GM15510 (cell line): ENCODE data around the gene MAP7.

Source experiments
- POLR2A ChIP-seq: IDR thresholded peaks from 3 replicates; pipeline ENCODE4 v1.6.1; 2011; ENCODE audit warnings: borderline replicate concordance; ENCODE audit not compliant: insufficient read length; ENCODE audit errors: extremely low read depth

MAP7 gene

DNA sequence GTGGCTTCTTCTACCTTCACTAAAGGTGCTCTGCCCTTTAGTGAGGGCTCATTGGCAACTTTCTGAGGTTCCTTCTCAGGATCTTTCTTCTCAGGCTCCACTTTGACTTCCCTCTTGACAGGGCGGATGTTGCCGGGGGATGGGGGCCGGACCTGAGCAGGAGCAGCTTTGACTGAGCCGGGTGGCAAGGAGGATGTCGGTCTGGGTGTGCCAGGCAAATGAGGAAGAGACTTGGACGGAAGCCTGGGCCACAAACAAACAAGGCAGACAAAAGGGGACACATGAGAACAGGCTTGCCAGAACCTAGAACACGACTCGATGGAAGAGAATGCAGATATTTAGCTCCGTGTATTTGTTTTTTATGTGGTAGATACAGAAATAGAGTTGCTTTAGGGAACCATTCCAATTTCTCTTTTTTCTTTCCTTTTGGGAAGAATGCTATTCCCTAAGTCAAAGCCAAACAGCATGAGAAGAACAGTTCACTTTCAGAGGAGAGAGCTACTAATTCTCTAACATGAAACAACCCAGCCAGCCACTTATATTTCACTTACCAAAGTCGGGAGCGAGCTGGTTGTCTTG lies 184.4 kb downstream of the MAP7 start:
- TF ChIP-seq POLR2A: no peak

DNA sequence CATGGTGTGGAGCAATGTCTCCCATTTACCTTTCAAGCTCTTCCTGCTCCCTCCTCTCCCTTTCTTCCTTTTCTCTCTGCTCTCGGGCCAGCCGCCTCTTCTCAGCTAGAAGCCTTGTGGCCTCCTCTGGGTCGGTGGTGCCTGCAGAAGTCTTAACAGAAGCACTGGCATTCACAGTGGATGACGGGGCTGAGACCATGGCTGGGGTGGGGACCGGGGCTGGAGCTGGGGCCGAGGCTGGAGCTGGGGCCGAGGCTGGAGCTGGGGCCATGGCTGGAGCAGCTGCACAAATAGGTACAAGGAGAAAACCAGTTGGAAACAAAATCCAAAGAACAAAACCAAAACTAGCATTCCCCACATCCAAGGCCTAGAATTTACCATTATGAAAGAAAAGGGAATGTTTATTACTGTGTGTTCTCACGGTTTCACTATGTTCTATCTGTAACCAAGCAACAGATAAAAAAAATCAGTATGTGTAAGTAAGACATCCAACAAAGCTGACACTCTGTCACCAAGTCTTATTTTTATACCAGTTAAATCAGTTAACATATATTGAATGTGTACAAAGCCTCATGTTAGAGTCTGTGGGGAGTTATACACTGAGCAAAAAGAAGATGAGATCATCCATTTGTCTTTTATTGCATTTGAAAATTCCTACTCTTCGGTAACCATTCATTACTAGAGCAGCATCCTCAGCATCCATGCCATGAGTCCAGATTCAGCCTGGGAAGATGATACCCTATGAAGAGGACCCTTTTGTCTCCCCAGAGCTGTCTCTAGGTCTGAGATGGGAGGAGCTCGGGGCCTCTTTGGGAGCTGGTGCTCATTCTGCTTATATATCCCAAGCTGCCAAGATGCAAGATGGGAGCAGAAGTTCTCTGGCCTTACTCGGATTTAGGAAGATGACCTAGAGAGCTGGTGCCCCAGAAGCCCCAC lies 187.5 kb downstream of the MAP7 start:
- TF ChIP-seq POLR2A: no peak

DNA sequence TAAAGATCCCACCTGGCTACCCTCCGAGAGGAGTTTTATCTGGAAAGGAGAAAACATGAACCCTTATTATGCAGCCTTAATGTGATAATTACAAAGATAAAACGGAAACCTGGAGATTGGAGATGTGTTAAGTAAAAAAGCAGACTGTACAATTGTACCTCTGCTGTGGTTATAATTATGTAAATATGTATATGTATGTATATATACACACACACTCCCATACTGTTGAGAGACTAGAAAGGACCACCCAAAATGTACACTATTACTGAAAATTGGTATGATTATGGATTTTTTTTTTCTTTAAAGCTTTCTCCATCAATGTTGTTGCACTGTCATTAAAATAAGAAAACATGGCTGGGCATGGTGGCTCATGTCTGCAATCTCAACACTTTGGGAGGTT lies 188.4 kb downstream of the MAP7 start:
- no peak for TF ChIP-seq POLR2A

DNA sequence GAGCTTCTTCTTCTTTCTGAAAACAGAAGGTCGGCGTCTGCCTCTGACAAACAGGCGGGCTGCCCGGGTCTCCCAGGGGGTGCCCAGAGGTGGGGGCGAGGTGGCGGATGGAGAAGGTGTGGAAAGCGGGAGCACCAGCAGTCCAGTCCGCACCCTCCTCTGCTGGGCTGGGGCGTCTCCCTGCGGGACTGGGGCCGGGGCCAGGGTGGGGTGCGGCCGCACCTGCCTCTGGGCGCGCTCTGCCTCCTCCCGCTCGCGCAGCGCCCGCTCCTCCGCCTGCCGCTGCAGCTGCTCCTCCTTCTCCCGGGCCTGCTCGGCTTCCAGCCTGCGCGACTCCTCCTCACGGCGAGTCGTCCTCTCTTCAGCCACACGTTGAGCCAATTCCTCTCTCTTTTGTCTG lies 189.4 kb downstream of the MAP7 start:
- TF ChIP-seq POLR2A: no peak

DNA sequence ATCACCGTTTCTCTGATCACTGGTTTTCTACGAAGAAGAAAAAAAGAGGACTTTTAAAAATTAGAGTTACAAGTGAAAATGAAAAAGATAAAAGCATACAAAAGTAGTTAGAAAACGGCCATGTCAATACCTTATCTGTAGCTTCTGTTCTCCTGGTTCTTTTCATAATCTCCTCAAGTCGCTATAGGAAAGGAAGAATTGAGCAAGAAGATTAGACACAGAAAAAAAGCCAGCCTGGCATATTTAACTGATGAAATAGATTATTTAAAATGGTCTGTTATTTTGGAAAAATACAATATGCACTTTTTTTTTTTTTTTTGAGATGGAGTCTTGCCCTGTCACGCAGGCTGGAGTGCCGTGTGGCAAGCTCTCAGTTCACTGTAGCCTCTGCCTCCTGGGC lies 190.4 kb downstream of the MAP7 start:
- no peak for TF ChIP-seq POLR2A

DNA sequence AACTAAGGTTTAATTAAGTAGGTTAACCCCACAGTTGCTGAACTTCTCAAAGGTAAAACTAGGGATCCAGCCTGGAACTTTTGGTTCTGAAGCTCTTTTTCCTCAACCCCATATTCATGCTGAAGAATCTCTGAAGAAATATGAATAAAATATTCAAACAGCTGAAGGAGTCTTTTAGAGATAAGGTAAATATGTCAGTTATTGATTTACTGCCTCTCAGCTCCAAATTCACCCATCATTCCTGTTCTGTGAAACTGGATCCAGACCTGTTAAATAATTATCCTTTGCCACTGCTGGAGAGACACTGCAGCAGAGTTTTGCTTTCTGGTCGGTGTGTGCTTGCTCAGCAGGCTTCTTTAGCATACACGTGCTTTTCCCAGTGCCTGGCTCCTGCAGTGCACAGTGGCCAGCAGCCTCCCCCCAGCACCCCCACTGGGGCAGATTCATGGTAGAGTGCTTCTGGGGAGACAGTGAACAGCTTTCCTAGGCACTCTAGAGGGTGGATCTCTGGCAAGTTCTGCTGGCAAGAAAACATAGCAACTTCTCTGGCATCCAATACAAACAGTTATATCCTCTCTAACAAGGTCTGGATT lies 198.6 kb downstream of the MAP7 start:
- no peak for TF ChIP-seq POLR2A

DNA sequence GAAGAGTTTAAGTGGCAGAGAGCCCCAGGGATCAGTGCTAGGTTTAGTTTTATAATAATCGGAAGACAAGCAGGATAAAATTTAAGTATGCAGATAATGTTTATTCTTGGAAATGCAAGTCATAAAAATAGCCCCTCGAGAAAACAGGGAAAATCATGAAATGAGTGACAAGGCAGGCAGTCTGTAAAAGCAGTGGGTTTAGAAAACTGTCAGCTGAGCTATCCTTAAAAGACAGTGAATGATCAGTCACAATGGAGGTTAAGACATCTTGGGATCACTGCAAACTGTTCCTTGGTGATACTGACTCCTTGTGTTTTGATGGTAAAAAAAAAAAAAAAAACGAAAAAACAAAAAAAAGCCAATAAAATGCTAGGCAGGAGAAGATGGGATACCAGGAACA lies 199.3 kb downstream of the MAP7 start:
- TF ChIP-seq POLR2A: no peak

DNA sequence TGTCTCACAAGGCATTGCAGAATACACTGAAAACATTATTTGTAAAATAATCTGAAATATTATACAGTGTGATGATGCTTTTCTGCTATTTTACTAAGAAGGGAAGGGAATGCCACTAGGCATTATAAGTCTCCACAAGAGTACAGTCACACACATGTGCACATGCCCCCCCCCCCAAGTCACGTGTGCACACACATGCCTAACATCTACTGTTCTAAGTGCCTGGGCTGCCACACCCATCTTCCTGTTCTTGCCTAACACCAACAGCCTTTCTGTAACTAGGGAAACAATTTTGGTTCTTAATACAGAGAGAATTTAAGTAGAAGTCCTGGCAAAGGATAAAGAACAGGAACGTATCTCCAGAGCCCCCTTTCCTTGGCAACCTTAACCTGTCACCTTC lies 202.4 kb downstream of the MAP7 start:
- TF ChIP-seq POLR2A: no peak

DNA sequence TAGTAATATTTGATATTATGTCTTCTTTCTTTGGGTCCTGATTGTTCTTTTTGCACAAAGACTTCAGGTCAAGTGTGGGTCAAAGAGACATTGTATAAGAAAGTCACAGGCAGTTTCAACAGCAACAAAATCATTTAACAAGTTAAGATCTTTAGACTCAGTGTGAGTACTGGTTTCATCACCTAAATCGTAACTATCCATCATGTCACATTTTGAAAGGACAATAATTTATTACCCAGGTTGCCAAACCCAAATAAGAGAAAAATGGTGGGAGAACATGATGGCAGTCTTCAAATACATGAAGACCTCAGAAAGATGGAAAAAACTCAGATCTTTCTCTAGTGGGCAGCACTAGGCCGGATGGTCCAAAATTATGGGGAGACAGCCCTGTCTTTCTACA lies 205.1 kb downstream of the MAP7 start:
- no peak for TF ChIP-seq POLR2A

DNA sequence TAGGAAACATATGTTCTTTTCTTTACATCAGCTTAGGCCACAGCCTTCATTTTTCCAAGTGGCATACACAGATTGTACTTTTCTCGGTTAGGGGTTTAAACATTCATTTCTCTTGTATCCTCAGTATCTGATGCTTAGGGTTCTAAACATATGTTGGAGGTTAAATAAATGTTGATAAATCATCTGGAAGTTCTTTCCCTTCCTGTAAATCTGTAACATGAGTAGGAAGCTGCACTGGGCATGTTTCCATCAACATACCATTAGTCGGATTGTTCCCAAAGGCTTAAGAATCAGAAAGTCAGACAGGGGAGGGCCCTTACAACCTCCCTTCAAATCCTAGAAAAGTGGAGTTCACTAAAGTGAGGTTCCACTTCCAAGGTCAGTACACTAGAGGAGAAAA lies 205.8 kb downstream of the MAP7 start:
- no peak for TF ChIP-seq POLR2A

DNA sequence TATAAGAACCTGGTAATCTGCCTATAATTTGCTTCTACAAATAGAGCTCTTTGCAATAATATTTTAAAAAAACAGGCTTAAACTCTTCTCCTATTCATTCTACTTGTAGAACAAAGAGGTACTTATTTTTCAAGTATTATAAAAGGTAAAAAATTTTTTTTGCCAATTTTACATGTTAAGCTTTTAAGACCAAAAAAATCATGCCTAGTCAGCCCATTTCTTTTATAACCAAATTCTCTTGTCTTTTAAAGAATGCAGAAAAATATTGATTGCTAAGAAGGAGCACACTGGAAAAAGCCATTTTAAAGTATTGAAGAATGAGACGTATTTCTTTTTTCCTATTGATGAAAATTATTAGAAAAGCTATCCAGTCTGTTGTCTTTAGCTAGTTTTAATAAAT lies 206.5 kb downstream of the MAP7 start:
- TF ChIP-seq POLR2A: no peak

DNA sequence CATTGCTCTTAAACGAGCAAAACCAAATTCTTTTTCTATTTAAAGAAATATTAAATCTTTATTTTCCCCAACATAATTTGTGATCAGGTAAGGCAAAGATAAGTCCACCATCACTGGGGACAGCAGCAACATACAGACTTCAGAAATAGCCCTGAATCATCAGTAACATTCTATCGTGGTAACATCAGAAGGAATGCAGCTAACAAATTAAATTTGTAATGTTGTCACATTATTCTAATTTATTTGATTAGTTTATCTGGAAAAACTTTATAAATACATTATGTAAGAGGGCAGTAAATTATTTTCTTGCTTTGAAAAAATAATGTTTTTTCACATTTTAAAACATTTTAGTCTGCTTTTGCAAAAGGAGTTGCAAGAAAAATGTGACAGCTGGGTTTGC lies 206.9 kb downstream of the MAP7 start:
- TF ChIP-seq POLR2A: no peak

DNA sequence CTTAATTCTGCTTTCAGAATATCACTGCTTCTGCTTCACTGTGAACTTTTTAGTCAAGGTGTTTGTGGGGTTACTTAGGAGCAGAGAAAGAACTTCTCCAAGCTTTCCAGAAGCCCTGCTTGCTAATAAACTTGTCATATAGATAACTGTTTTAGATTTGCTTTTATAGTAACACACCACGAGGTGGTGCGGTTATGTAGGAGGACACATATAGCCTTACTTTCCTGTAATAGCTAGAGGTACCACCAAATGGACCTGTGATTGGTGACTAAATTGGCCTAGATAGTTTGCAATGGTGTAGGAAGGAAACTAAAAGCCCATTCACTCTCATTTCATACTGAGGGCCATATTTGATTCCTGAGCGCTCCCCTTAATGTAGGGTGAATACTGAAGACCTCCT lies 208.3 kb downstream of the MAP7 start:
- no peak for TF ChIP-seq POLR2A

DNA sequence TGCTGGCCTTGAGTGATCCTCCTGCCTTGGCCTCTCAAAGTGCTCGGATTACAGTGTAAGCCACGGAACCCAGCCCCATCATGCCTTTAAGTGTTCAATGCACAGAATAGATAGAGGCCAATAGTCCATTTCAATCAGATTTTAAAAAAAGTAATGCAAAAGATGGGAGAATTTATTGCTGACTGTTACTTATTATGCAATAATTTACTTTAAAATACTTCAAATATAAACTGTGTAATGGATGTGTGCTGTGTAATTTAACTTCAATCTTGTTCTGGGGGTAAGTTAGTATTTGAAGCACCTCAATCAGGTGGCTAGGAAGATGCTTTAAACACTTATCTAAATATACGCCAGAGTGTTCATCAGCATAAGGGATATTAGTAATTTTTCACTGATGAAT lies 208.9 kb downstream of the MAP7 start:
- TF ChIP-seq POLR2A: no peak

DNA sequence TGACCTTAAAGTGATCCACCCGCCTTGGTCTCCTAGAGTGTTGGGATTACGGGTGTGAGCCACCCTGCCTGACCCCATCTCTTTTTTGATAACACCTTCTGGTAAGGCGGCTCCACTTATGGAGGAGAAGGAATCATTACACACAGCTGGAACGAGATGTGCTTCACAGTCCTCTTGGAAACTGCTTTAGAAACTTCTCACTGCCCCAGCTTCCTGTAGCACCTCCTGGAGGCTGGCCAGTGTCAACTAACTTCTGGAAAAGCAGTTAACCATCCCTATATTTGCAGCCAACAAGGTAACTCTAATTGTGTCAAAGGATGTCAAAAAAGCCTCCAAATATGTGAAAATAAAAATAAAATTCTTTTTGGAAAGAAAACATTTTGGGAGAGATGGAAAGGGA lies 211.7 kb downstream of the MAP7 start:
- TF ChIP-seq POLR2A: no peak

DNA sequence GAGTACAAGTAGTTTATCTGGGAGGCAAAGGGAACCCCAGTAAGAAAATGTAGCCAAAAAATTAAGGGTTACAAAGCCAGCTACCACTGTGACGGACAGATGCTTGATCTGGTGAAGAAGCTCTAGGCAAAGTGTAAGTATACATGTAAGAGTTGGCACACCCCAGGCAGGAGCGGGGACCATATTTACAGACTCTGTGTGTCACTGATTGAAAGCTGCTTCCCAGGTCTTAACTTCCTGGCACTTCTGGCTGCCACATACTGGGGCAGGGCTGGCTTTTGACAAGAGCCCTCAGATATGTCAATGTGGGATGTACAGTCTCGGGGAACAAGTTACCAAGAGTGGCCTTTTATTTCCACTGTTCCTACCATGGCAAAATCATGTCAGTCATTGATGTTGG lies 212.6 kb downstream of the MAP7 start:
- no peak for TF ChIP-seq POLR2A
